Caki2 (cell line): ENCODE measurements around the gene DLGAP4. TPM values are rescaled to one million over a fixed set of nuclear protein-coding genes. Genes with fewer than 3 reads are reported as not detected.

ENCODE experiments used
- DNase-seq: peaks from one replicate; pipeline ENCODE4 v3.0.0-alpha.2; 2015; ENCODE audit warnings: low read depth
- in situ Hi-C: cut with HindIII; loops from 2 replicates; pipeline ENCODE4 v1.10.0; 2016; ENCODE audit warnings: low sequenced_read_pairs, low pct_unique_long_range_greater_than_20kb, mixed read lengths
- total RNA-seq: library from RNA; depleted of rRNA; stranded (reverse); fragments of >200 nt; shearing (Covaris generic); gene quantifications from 2 replicates; pipeline ENCODE4 v1.2.3, GENCODE V29; 2014; ENCODE audit warnings: low replicate concordance

Gene DLGAP4
- total RNA-seq, 1 experiment from 2014 or later = 9.0 TPM

- in situ Hi-C loops = no loop called here
- DNase-seq = no peak
These were observed 35.3 kb downstream of the DLGAP4 start for GRCh38 chr20:36341331-36342020.

GRCh38 chr20:36342331-36343120, 36.4 kb downstream of the DLGAP4 start:
- in situ Hi-C loops = no loop called here
- no peak for DNase-seq

GRCh38 chr20:36343641-36344040, 37.5 kb downstream of the DLGAP4 start:
- DNase-seq = no peak
- in situ Hi-C loops = no loop called here

GRCh38 chr20:36344517-36345132, 38.5 kb downstream of the DLGAP4 start:
- DNase-seq = peak; percentile 40
- in situ Hi-C loops = no loop called here

- DNase-seq = no peak
- in situ Hi-C loops = no loop called here
These were observed 40.1 kb downstream of the DLGAP4 start for GRCh38 chr20:36346256-36346655.

- in situ Hi-C loops = no loop called here
- no peak for DNase-seq
These were observed 43.4 kb downstream of the DLGAP4 start for GRCh38 chr20:36349384-36350170.

- no peak for DNase-seq
- in situ Hi-C loops = no loop called here
These were observed 44.3 kb downstream of the DLGAP4 start for GRCh38 chr20:36350439-36350838.

- DNase-seq = no peak
- in situ Hi-C loops = no loop called here
These were observed 45.8 kb downstream of the DLGAP4 start for GRCh38 chr20:36351937-36352336.

GRCh38 chr20:36352843-36353553, 46.9 kb downstream of the DLGAP4 start:
- DNase-seq = no peak
- in situ Hi-C loops = no loop called here

GRCh38 chr20:36353740-36354139, 47.6 kb downstream of the DLGAP4 start:
- in situ Hi-C loops = no loop called here
- no peak for DNase-seq

- no peak for DNase-seq
- in situ Hi-C loops = no loop called here
These were observed 49.5 kb downstream of the DLGAP4 start for GRCh38 chr20:36355469-36356171.

GRCh38 chr20:36359668-36360406, 53.7 kb downstream of the DLGAP4 start:
- DNase-seq = no peak
- in situ Hi-C loops = no loop called here

- DNase-seq = no peak
- in situ Hi-C loops = no loop called here
These were observed 54.3 kb downstream of the DLGAP4 start for GRCh38 chr20:36360429-36360828.

GRCh38 chr20:36361406-36361805, 55.3 kb downstream of the DLGAP4 start:
- no peak for DNase-seq
- in situ Hi-C loops = no loop called here

- no peak for DNase-seq
- in situ Hi-C loops = no loop called here
These were observed 56.1 kb downstream of the DLGAP4 start for GRCh38 chr20:36362261-36362660.

- in situ Hi-C loops = no loop called here
These were observed 57.0 kb downstream of the DLGAP4 start for GRCh38 chr20:36362978-36363713.

More at GRCh38 chr20:36362978-36363713, 57.0 kb downstream of the DLGAP4 start:
- no peak for DNase-seq
